Lower leg skin (tissue), 3 donors: ENCODE data around the gene MAFF.

Source experiments
- POLR2A ChIP-seq, 2 donors: fragments of 450-650 bp; IDR thresholded peaks; one replicate each; pipeline ENCODE4 v1.6.1; 2016 to 2017; ENCODE audit warnings: antibody characterized with exemption in 2 of 2, mild to moderate bottlenecking in 1 of 2, moderate library complexity in 1 of 2
- TF ChIP-seq, protein P1 (sequence below), 3 donors: fragments of 450-650 bp; IDR thresholded peaks; one replicate each; pipeline ENCODE4 v1.5.1; 2016; ENCODE audit warnings: antibody characterized with exemption in 3 of 3, mild to moderate bottlenecking in 3 of 3, moderate library complexity in 2 of 3

DNA sequence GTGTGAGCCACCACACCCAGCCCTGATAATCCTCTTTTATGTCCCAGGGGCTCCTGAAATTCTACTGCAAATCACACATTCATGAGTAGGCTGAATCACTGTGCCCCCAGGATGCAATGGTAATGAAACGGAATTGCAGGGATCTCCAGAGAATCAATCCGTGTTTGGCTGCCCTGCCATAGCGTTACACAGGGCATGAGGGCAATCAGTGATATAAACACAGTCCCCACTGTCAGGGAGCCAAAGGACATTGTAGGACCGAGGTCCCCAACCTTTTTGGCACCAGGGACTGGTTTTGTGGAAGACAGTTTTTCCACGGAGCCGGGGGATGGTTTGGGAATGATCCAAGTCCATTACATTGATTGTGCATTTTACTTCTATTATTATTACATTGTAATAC, 11.2 kb upstream of the MAFF start:
- TF ChIP-seq, protein P1, sequence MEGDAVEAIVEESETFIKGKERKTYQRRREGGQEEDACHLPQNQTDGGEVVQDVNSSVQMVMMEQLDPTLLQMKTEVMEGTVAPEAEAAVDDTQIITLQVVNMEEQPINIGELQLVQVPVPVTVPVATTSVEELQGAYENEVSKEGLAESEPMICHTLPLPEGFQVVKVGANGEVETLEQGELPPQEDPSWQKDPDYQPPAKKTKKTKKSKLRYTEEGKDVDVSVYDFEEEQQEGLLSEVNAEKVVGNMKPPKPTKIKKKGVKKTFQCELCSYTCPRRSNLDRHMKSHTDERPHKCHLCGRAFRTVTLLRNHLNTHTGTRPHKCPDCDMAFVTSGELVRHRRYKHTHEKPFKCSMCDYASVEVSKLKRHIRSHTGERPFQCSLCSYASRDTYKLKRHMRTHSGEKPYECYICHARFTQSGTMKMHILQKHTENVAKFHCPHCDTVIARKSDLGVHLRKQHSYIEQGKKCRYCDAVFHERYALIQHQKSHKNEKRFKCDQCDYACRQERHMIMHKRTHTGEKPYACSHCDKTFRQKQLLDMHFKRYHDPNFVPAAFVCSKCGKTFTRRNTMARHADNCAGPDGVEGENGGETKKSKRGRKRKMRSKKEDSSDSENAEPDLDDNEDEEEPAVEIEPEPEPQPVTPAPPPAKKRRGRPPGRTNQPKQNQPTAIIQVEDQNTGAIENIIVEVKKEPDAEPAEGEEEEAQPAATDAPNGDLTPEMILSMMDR (IDR thresholded peaks at IDR 0.05), result no peak
- no peak for TF ChIP-seq POLR2A (IDR thresholded peaks at IDR 0.05)
